HL-60/S4 treated with phorbol 12-myristate 13-acetate at 8.2 ng/mL for 4 days and 3 days (cell line): ENCODE results near the gene MACROH2A2.
"Not testable (repeated sequence)": the region's sequence is repeated elsewhere in the genome, so short reads cannot be mapped to it uniquely, and the experiment has no call there.

Experiments used
- in situ Hi-C: fragments of 300-500 bp; cut with MboI; formaldehyde crosslinking; loops from 2 replicates; pipeline ENCODE4 v1.15.0; 2022; ENCODE audit warnings: low sequenced_read_pairs

The MACROH2A2 gene

GRCh38 chr10:70066190-70066589 lies 13.5 kb downstream of the MACROH2A2 start:
- in situ Hi-C loops: no loop called here

GRCh38 chr10:70067586-70067985 lies 14.9 kb downstream of the MACROH2A2 start:
- in situ Hi-C loops: no loop called here

- in situ Hi-C loops: no loop called here
Measured at GRCh38 chr10:70068925-70069324, 16.3 kb downstream of the MACROH2A2 start.

GRCh38 chr10:70069346-70069745 lies 16.7 kb downstream of the MACROH2A2 start:
- in situ Hi-C loops: no loop called here

- in situ Hi-C loops: no loop called here
Measured at GRCh38 chr10:70070834-70071233, 18.2 kb downstream of the MACROH2A2 start.

- in situ Hi-C loops: no loop called here
Measured at GRCh38 chr10:70074165-70074564, 21.5 kb downstream of the MACROH2A2 start.

- in situ Hi-C loops: no loop called here
Measured at GRCh38 chr10:70074971-70075370, 22.3 kb downstream of the MACROH2A2 start.

- in situ Hi-C loops: no loop called here
Measured at GRCh38 chr10:70078329-70078728, 25.7 kb downstream of the MACROH2A2 start.

GRCh38 chr10:70078937-70079336 lies 26.3 kb downstream of the MACROH2A2 start:
- in situ Hi-C loops: no loop called here

GRCh38 chr10:70080789-70081188 lies 28.1 kb downstream of the MACROH2A2 start:
- in situ Hi-C loops: not testable (repeated sequence)

- in situ Hi-C loops: no loop called here
Measured at GRCh38 chr10:70084189-70084588, 31.5 kb downstream of the MACROH2A2 start.

- in situ Hi-C loops: no loop called here
Measured at GRCh38 chr10:70085975-70086613, 33.4 kb downstream of the MACROH2A2 start.

GRCh38 chr10:70087616-70088307 lies 35.1 kb downstream of the MACROH2A2 start:
- in situ Hi-C loops: no loop called here

GRCh38 chr10:70088308-70088698 lies 35.7 kb downstream of the MACROH2A2 start:
- in situ Hi-C loops: no loop called here

GRCh38 chr10:70090013-70090412 lies 37.4 kb downstream of the MACROH2A2 start:
- in situ Hi-C loops: no loop called here

- in situ Hi-C loops: no loop called here
Measured at GRCh38 chr10:70090951-70091350, 38.3 kb downstream of the MACROH2A2 start.

GRCh38 chr10:70092389-70092718 lies 39.7 kb downstream of the MACROH2A2 start:
- in situ Hi-C loops: no loop called here

GRCh38 chr10:70093335-70093944 lies 40.8 kb downstream of the MACROH2A2 start:
- in situ Hi-C loops: no loop called here

- in situ Hi-C loops: no loop called here
Measured at GRCh38 chr10:70094250-70094649, 41.6 kb downstream of the MACROH2A2 start.

GRCh38 chr10:70096016-70096704 lies 43.5 kb downstream of the MACROH2A2 start:
- in situ Hi-C loops: no loop called here

GRCh38 chr10:70096705-70097420 lies 44.2 kb downstream of the MACROH2A2 start:
- in situ Hi-C loops: no loop called here
